Measurements from ENCODE around the gene AQP2. TPM values are rescaled to one million over a fixed set of nuclear protein-coding genes. Genes with fewer than 3 reads are reported as not detected.

The AQP2 gene
- not detected in 2 replicates for total RNA-seq (2012; rRNA removed)
- polyA plus RNA-seq (2012; rRNA removed), result not detected in 2 replicates
- not detected in 2 replicates for polyA plus RNA-seq (2012; cell fraction: cytosol; rRNA removed)
- polyA plus RNA-seq (2012; cell fraction: nucleus; rRNA removed; ENCODE audit: low replicate concordance), result not detected in 2 replicates
- Bru-seq, nascent RNA, result not detected
- BruChase-seq, experiment 1, labeled RNA remaining after a 6-hour chase, result not detected
- BruChase-seq, experiment 2, labeled RNA remaining after a 2-hour chase, result not detected
- long read RNA-seq, result 0 reads

DNA sequence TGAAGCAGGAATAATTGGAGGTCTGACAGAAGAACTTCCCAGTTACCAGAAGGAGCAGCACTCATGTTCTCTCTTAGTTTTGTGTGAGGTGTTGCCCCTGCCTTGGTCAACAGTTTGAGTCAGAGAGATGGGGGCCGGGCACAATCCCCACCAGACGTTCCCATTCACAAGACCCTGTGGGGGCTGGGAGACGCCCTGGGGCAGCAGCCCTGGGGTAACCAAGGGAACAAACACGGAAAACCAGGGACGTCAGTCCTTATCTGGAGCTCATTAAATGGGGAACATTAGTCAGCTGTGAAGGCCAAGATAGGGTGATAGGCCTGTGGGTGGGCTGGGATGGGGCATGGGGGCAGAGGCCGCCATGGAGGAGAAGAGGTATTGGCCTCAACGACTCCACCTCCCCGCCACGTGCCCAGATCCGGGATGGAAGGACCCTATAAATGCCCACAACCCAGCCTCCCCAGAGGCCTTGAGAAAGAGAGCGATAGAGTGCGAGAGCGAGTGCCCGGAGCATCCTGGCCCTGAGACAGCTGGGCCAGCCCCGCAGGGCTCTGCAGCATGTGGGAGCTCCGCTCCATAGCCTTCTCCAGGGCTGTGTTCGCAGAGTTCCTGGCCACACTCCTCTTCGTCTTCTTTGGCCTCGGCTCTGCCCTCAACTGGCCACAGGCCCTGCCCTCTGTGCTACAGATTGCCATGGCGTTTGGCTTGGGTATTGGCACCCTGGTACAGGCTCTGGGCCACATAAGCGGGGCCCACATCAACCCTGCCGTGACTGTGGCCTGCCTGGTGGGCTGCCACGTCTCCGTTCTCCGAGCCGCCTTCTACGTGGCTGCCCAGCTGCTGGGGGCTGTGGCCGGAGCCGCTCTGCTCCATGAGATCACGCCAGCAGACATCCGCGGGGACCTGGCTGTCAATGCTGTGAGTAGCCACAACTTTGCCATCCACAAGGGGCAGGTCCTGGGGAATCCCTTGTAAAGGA, at the start of gene AQP2:
AQP2 (plus strand) TSS at position 465 of the 979 bp plus-strand sequence; CDS start at position 559, 94 bp downstream.
- CTCF ChIA-PET, result no interaction called here
- Histone ChIP-seq H4K8ac (ENCODE audit: low read depth in 2 of 2, low read length in 2 of 2) (no peak within 1 kb of the TSS), H3K56ac (ENCODE audit: extremely low read depth, insufficient read depth, low read length) (no peak within 1 kb of the TSS), H3K4me1 (ENCODE audit: control insufficient read depth, insufficient read depth, low read length) (no peaks in the 10 kb centered on the region), H3K23ac (ENCODE audit: low read depth, low read length) (no peak within 1 kb of the TSS), H3K4me2 (ENCODE audit: low read depth, low read length) (no peak within 1 kb of the TSS), H3K4ac (ENCODE audit: low read depth, low read length) (no peak within 1 kb of the TSS), H3K27me3 (ENCODE audit: control insufficient read depth, insufficient read depth, low read length) (peaks cover 54% of the 10 kb centered on the region), H3K79me1 (ENCODE audit: low read depth in 1 of 2, low read length in 2 of 2) (no peaks in the 10 kb centered on the region), H3K14ac (replicated peaks; ENCODE audit: low read depth, low read length) (no peak within 1 kb of the TSS), H2BK20ac (ENCODE audit: low read depth, low read length) (no peak within 1 kb of the TSS), H2AK9ac (replicated peaks; ENCODE audit: low read depth, low read length, poor library complexity) (no peak within 1 kb of the TSS), H4K91ac (ENCODE audit: insufficient read depth, low read depth, low read length) (no peak within 1 kb of the TSS), H4K5ac (ENCODE audit: low read depth, low read length) (no peak within 1 kb of the TSS), H2AK5ac (ENCODE audit: low read depth, low read length) (no peak within 1 kb of the TSS), H3K4me3 (ENCODE audit: insufficient read depth, low read depth, low read length) (no peak within 1 kb of the TSS), H4K20me1 (ENCODE audit: insufficient read depth, low read length) (no peaks in the 10 kb centered on the region), H3K9me3 (ENCODE audit: control insufficient read depth, insufficient read depth, low read length) (no peaks in the 10 kb centered on the region; the same call in 1 of the 2 replicates), H3K36me3 (ENCODE audit: control insufficient read depth, insufficient read depth, low read length) (no peaks in the 10 kb centered on the region), H2BK120ac (ENCODE audit: low read depth, low read length) (no peak within 1 kb of the TSS), H2BK5ac (ENCODE audit: low read depth, low read length, poor library complexity, severe bottlenecking) (no peak within 1 kb of the TSS), H3K18ac (ENCODE audit: low read depth, low read length) (no peak within 1 kb of the TSS), H3K9ac (ENCODE audit: low read depth, low read length) (no peak within 1 kb of the TSS), H3K9me1 (ENCODE audit: insufficient read depth, low read length) (no peaks in the 10 kb centered on the region), H2BK15ac (ENCODE audit: low read depth, low read length) (no peak within 1 kb of the TSS), H3K27ac (ENCODE audit: insufficient read depth, low read length) (no peak within 1 kb of the TSS), H2AFZ (replicated peaks; ENCODE audit: low read length, poor library complexity) (no peak within 1 kb of the TSS)
- intact Hi-C loops (cut with micrococcal nuclease) (no loop called here), dilution Hi-C loops (cut with HindIII; ENCODE audit: low sequenced_read_pairs, unreplicated experiment) (no loop called here), in situ Hi-C loops (cut with MboI; ENCODE audit: low sequenced_read_pairs) (loop anchor here (5.0 kb wide), 1 partner anchor 83 kb away; no protein-coding TSS in a partner anchor)
- ATAC-seq (ENCODE audit: low read depth) (no peak), DNase-seq (no peak)
- POLR2A ChIA-PET (ENCODE audit: unreplicated experiment), result no interaction called here
- no TSS peak for BruUV-seq (replicated peaks)
- WGBS, 2 experiments (ENCODE audit: extremely low coverage in 2 of 2, insufficient read length in 1 of 2), result 81% methylated on average over 14 of the region's 32 CpGs; no CpG with 5 or more reads in 1 of the 2 experiments
- TF ChIP-seq FOS (IDR thresholded peaks at IDR 0.05; ENCODE audit: low read depth, low read length) (no peak), CHD1 (IDR thresholded peaks at IDR 0.05; ENCODE audit: low read depth, low read length) (no peak), RCOR1 (IDR thresholded peaks at IDR 0.05; ENCODE audit: insufficient replicate concordance, low read length) (no peak), SMC3 (IDR thresholded peaks at IDR 0.05; ENCODE audit: low read depth, low read length) (no peak), MXI1 (IDR thresholded peaks at IDR 0.05; ENCODE audit: borderline replicate concordance, low read depth, low read length) (no peak), BHLHE40 (IDR thresholded peaks at IDR 0.05; ENCODE audit: low read depth, low read length) (no peak), RAD21 (IDR thresholded peaks at IDR 0.05; ENCODE audit: low read length) (no peak), RFX5 (IDR thresholded peaks at IDR 0.05; ENCODE audit: low read depth, low read length) (no peak), NFE2L2 (IDR thresholded peaks at IDR 0.05; ENCODE audit: low read depth, low read length) (no peak), CEBPB (IDR thresholded peaks at IDR 0.05; ENCODE audit: low read depth, low read length) (no peak)
- TF ChIP-seq, protein P1, sequence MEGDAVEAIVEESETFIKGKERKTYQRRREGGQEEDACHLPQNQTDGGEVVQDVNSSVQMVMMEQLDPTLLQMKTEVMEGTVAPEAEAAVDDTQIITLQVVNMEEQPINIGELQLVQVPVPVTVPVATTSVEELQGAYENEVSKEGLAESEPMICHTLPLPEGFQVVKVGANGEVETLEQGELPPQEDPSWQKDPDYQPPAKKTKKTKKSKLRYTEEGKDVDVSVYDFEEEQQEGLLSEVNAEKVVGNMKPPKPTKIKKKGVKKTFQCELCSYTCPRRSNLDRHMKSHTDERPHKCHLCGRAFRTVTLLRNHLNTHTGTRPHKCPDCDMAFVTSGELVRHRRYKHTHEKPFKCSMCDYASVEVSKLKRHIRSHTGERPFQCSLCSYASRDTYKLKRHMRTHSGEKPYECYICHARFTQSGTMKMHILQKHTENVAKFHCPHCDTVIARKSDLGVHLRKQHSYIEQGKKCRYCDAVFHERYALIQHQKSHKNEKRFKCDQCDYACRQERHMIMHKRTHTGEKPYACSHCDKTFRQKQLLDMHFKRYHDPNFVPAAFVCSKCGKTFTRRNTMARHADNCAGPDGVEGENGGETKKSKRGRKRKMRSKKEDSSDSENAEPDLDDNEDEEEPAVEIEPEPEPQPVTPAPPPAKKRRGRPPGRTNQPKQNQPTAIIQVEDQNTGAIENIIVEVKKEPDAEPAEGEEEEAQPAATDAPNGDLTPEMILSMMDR (conservative IDR thresholded peaks at IDR 0.05; ENCODE audit: low read depth, low read length), result no peak
- TF ChIP-seq, protein P2, sequence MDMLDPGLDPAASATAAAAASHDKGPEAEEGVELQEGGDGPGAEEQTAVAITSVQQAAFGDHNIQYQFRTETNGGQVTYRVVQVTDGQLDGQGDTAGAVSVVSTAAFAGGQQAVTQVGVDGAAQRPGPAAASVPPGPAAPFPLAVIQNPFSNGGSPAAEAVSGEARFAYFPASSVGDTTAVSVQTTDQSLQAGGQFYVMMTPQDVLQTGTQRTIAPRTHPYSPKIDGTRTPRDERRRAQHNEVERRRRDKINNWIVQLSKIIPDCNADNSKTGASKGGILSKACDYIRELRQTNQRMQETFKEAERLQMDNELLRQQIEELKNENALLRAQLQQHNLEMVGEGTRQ (IDR thresholded peaks at IDR 0.05; ENCODE audit: low read depth, low read length), result no peak
- TF ChIP-seq, protein P3, sequence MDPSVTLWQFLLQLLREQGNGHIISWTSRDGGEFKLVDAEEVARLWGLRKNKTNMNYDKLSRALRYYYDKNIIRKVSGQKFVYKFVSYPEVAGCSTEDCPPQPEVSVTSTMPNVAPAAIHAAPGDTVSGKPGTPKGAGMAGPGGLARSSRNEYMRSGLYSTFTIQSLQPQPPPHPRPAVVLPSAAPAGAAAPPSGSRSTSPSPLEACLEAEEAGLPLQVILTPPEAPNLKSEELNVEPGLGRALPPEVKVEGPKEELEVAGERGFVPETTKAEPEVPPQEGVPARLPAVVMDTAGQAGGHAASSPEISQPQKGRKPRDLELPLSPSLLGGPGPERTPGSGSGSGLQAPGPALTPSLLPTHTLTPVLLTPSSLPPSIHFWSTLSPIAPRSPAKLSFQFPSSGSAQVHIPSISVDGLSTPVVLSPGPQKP (IDR thresholded peaks at IDR 0.05; ENCODE audit: borderline replicate concordance, low read depth, low read length), result no peak

Measured in IMR-90 (cell line).